ENCODE results near the gene DYNLT4. TPM values are rescaled to one million over a fixed set of nuclear protein-coding genes. Genes with fewer than 3 reads are reported as not detected.
"Not testable (repeated sequence)": the region's sequence is repeated elsewhere in the genome, so short reads cannot be mapped to it uniquely, and the experiment has no call there.

DYNLT4 gene
- total and polyA plus RNA-seq, 8 donors: 0.53 to 1.6 (median 0.93) TPM; not detected in 1

- peak within 1 kb of the TSS; percentile 89 to 98 for H3K27ac ChIP-seq
- no peaks in the 10 kb centered on the region for H3K27me3 ChIP-seq
- TF ChIP-seq, protein P1, sequence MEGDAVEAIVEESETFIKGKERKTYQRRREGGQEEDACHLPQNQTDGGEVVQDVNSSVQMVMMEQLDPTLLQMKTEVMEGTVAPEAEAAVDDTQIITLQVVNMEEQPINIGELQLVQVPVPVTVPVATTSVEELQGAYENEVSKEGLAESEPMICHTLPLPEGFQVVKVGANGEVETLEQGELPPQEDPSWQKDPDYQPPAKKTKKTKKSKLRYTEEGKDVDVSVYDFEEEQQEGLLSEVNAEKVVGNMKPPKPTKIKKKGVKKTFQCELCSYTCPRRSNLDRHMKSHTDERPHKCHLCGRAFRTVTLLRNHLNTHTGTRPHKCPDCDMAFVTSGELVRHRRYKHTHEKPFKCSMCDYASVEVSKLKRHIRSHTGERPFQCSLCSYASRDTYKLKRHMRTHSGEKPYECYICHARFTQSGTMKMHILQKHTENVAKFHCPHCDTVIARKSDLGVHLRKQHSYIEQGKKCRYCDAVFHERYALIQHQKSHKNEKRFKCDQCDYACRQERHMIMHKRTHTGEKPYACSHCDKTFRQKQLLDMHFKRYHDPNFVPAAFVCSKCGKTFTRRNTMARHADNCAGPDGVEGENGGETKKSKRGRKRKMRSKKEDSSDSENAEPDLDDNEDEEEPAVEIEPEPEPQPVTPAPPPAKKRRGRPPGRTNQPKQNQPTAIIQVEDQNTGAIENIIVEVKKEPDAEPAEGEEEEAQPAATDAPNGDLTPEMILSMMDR (IDR thresholded peaks at IDR 0.05): peak; percentile 89 to 92
- H3K4me1 ChIP-seq: peaks cover 2 to 45% of the 10 kb centered on the region in 2 donors
- peak; percentile 98 to 99 (median 98) for DNase-seq
- intact Hi-C loops (cut with DNase I): no loop called here
- H3K4me3 ChIP-seq: peak within 1 kb of the TSS; percentile 84 to 97
- no peaks in the 10 kb centered on the region for H3K9me3 ChIP-seq
- H3K36me3 ChIP-seq: peaks cover 0 to 30% of the 10 kb centered on the region in 2 donors
- peak; percentile 96 for ATAC-seq
Measured at GRCh38 chr1:44799770-44800584, 7.2 kb downstream of the DYNLT4 start, which contains the start of gene PLK3. PLK3 (plus strand) TSS chr1:44800377; CDS start chr1:44800464, 87 bp downstream.

GRCh38 chr1:44798481-44799365 is 8.4 kb downstream of the DYNLT4 start:
- Histone ChIP-seq H3K4me1 (peaks cover 2 to 32% of the 10 kb centered on the region in 2 donors), H3K36me3 (peaks cover 0 to 18% of the 10 kb centered on the region in 2 donors), H3K27me3 (no peaks in the 10 kb centered on the region), H3K27ac (peak overlapping the region; percentile 89 to 98), H3K4me3 (no peak overlapping the region), H3K9me3 (no peaks in the 10 kb centered on the region)
- ATAC-seq: no peak
- DNase-seq: peak in 2 of 4 donors; percentile 37 to 58
- TF ChIP-seq, protein P1 (IDR thresholded peaks at IDR 0.05): no peak
- intact Hi-C loops (cut with DNase I): no loop called here

DNA sequence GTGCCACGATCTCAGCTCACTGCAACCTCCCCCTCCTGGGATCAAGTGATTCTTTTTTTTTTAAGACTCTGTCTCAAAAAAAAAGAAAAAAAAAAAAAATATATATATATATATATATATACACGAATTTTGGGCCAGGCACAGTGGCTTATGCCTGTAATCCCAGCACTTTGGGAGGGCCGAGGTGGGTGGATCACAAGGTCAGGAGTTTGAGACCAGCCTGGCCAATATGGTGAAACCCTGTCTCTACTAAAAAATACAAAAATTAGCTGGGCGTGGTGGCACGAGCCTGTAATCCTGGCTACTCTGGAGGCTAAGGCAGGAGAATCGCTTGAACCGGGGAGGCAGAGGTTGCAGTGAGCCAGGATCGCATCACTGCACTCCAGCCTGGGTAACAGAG is 9.3 kb downstream of the DYNLT4 start:
- H3K4me3 ChIP-seq; ATAC-seq; H3K9me3 ChIP-seq; H3K36me3 ChIP-seq; H3K27me3 ChIP-seq; H3K27ac ChIP-seq; intact Hi-C loops (cut with DNase I): not testable (repeated sequence)
- peaks cover 2 to 24% of the 10 kb centered on the region in 2 donors for H3K4me1 ChIP-seq
- DNase-seq: peak in 2 of 4 donors; percentile 8 to 17

- Histone ChIP-seq H3K9me3 (no peaks in the 10 kb centered on the region), H3K27ac (peak overlapping the region in 1 of 2 donors; percentile 9), H3K4me3 (no peak overlapping the region), H3K27me3 (no peaks in the 10 kb centered on the region), H3K4me1 (no peaks in the 10 kb centered on the region), H3K36me3 (no peaks in the 10 kb centered on the region)
- ATAC-seq (peak; percentile 35), DNase-seq (peak in 1 of 4 donors; percentile 21)
- intact Hi-C loops (cut with DNase I): no loop called here
- TF ChIP-seq, protein P1 (IDR thresholded peaks at IDR 0.05): no peak
Measured at GRCh38 chr1:44792736-44793502, 14.2 kb downstream of the DYNLT4 start.

All from left lung (tissue), 10 donors.